IPS-NIHi7 (cell line): Measurements from ENCODE around the gene TNFRSF19.

Experiments used
- DNase-seq: peaks from one replicate; pipeline ENCODE4 v3.0.0; 2012; ENCODE audit warnings: mixed read lengths; ENCODE audit errors: extremely low spot score

Gene TNFRSF19

DNA sequence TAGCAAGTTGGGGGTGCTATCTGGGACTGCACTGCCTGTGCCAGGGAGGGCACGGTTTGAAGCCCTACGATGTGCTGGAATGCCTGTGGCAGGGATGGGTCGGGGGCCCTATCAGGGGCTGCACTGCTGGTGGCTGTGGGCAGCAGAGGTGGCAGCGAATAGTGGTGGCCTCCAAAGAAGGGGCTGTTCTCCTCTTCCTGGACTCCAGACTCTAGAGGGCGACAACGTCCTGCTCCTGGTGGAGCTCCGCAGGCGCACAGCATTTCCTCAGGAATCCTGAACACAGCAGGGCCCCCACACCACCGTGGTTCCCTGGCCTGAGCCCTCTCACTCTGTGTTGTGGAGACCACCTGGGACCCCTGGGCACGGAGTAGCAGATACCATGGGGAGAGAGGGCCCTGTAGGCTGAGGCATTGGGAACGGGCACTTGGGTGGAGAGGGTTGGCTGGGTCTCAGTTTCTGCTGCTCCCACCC lies 145.6 kb downstream of the TNFRSF19 start:
- DNase-seq = peak; percentile 74

DNA sequence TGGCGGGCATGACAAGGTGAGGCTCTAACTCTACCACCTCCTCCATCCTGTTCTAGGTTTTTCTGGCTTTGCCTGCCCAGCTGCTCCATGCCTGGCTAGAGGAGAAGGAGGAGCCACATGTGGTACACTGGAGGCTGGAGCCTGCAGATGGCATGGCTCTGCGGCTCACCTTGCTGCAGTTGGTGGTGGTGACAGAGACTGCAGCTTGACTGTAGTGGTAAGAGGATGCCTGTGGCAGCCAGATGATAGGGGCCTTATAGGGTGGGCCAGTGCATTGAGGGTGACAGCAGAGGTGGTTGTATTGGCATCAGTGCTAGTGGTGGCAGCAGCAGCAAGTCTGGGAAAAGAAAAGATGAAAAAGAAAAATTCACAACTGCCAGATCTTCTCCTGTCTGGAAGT lies 146.2 kb downstream of the TNFRSF19 start:
- DNase-seq = no peak

DNA sequence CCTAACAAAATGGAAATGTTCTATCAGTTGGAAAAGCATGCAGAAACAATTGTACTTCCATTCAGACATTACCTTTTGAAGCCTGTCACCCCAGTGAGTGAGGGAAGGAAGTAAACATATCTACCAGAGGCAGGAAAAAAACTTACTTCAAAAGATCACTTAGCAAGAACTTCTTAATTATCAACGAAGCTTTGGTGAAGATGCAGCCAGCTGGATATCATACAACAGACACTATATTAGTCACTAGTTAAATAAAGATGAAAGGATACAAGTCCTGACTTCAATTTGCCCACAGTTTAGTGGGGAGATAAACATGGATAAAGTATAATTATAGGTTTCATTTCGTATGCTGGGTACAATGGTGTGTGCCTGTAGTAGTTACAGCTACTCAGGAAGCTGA lies 148.8 kb downstream of the TNFRSF19 start:
- no peak for DNase-seq

DNA sequence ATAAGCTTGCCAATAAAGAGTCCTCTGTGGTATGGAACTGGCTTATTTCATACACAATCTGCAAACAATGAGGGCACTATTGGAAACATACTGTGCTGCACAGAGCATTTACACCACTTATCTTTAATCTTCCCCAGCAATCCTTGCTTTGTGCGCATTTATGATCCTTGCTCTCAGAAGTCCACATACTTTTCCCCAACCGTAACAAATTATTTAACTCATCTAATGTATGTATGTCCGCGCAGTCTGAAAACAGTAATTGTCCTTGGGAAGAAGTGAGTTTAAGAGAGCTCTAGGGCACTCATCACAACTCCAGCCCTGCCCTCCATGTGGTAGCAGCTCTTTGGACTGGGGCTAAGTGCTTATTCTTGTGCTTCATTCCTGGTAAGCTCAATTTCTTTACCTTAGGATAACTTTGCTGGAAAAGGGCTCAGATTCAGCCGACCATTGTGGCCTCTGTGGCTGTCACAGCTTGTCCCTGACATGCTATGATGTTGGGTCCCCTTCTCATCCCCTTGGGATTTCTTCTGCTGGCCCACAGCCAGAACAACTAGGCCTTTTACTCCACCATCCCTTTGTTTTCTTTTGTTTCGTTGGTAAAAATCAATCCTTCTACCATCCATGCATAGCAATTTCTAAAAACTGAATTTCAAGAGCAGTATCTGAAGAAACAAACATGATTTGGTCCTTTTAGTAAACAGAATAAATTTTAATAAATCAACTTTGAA lies 152.7 kb downstream of the TNFRSF19 start:
- DNase-seq = no peak

DNA sequence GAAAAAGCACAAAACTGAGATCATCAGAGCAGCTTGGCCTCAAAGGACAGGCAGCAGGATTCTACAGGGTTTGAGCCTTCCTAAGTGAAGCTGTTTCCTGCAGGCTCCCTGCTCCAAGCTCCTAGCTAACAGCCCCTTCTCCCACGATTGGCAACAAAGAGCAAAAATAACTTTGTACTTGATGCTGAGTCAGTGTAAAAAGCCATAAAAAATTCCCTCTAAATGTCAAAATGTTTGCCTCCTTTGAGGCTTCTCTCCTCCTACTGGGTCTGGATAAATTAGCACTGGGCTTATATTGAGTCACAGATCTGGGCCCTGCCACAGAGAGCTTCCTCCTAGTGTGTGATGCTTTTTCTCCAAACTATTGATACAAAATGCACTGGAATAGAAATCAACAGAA lies 153.3 kb downstream of the TNFRSF19 start:
- DNase-seq = no peak

DNA sequence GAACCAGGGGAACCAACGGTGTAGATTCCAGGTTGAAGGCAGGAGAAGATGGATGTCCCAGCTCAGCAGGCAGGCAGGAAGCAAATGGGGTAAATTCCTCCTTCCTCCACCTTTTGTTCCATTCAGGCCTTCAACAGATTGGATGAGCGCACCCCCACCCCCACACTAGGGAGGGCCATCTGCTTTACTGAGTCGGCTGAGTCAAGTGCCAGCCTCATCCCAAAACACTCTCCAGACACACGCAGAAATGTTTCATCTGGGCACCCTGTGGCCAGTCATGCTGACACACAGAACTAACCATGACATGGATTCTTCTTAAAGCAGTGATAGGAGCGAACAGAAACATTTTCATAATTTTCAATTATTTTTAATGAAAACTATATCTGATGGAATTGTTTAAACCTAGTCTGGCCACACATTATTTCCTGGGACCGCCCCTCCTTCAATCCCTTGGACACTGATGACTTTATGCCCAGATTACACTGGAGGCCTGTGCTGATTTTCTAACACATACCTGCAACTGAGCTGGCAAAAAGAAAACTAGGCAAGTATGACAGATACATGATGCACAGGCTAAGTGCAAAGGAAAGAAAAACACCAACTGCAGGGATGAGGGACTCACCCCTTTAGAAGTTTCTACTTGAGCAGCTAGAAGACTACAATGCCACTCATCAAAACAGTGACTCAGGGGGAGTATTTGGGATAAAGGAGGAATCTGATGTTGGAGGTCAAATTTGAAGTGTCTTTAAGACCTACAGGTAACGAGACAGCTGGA lies 154.2 kb downstream of the TNFRSF19 start:
- no peak for DNase-seq
